ENCODE measurements around the gene SLC41A2. TPM values are rescaled to one million over a fixed set of nuclear protein-coding genes. Genes with fewer than 3 reads are reported as not detected.

The SLC41A2 gene
- polyA plus RNA-seq, 1 donor (not counting 4 experiments of a cell fraction or from before 2014, with no cell fraction given): 1.2 TPM

GRCh38 chr12:104991565-104992128 lies 33.6 kb upstream of the SLC41A2 start:
- no peak for FAIRE-seq
- peaks cover 34% of the 10 kb centered on the region for H3K79me2 ChIP-seq (ENCODE audit: control insufficient read depth, insufficient read depth, low read length)

GRCh38 chr12:104990950-104991349 lies 32.9 kb upstream of the SLC41A2 start:
- Histone ChIP-seq H3K27ac (ENCODE audit: control insufficient read depth, insufficient read depth, low read length) (no peak overlapping the region), H3K9ac (ENCODE audit: control insufficient read depth, extremely low read depth, insufficient read depth, low read length) (no peak overlapping the region), H4K20me1 (ENCODE audit: control insufficient read depth, extremely low read depth, insufficient read depth, low read length) (no peaks in the 10 kb centered on the region), H2AFZ (ENCODE audit: control insufficient read depth, low read length) (no peak overlapping the region), H3K9me1 (ENCODE audit: control insufficient read depth, extremely low read depth, insufficient read depth, low read length) (peaks cover 4% of the 10 kb centered on the region), H3K4me1 (ENCODE audit: control insufficient read depth, extremely low read depth, insufficient read depth, low read length) (peaks cover 13% of the 10 kb centered on the region), H3K27me3 (ENCODE audit: control insufficient read depth, extremely low read depth, insufficient read depth, low read length) (no peaks in the 10 kb centered on the region), H3K79me2 (ENCODE audit: control insufficient read depth, insufficient read depth, low read length) (peaks cover 37% of the 10 kb centered on the region), H3K9me3 (ENCODE audit: control insufficient read depth, low read depth, low read length) (no peaks in the 10 kb centered on the region), H3K4me2 (ENCODE audit: control insufficient read depth, extremely low read depth, insufficient read depth, low read depth, low read length) (no peak overlapping the region), H3K36me3 (ENCODE audit: control insufficient read depth in 2 of 2, extremely low read depth in 1 of 2, insufficient read depth in 2 of 2, low read length in 2 of 2) (peaks cover 10 to 17% of the 10 kb centered on the region in 2 experiments), H3K4me3 (ENCODE audit: control insufficient read depth in 2 of 3, extremely low read depth in 1 of 3, insufficient read depth in 2 of 3, low read depth in 1 of 3, low read length in 3 of 3) (no peak overlapping the region)
- FAIRE-seq (no peak), DNase-seq (ENCODE audit: low read depth, low spot score) (no peak)
- TF ChIP-seq EZH2 (IDR thresholded peaks at IDR 0.05; ENCODE audit: low read length): no peak
- TF ChIP-seq CTCF (optimal IDR thresholded peaks at IDR 0.05 in 1 of 3, IDR thresholded peaks at IDR 0.05 in 1 of 3, conservative IDR thresholded peaks at IDR 0.05 in 1 of 3; ENCODE audit: extremely low read depth in 1 of 3, insufficient read depth in 2 of 3, low read length in 3 of 3): no peak
- dilution Hi-C loops (cut with MboI; ENCODE audit: extremely low pct_ligation_motif_present, low sequenced_read_pairs): no loop called here

More at GRCh38 chr12:104991565-104992128, 33.6 kb upstream of the SLC41A2 start:
- no peak for TF ChIP-seq CTCF (optimal IDR thresholded peaks at IDR 0.05 in 1 of 3, IDR thresholded peaks at IDR 0.05 in 1 of 3, conservative IDR thresholded peaks at IDR 0.05 in 1 of 3; ENCODE audit: extremely low read depth in 1 of 3, insufficient read depth in 2 of 3, low read length in 3 of 3)
- TF ChIP-seq EZH2 (IDR thresholded peaks at IDR 0.05; ENCODE audit: low read length): no peak
- Histone ChIP-seq H3K4me1 (ENCODE audit: control insufficient read depth, extremely low read depth, insufficient read depth, low read length) (peaks cover 13% of the 10 kb centered on the region), H3K36me3 (ENCODE audit: control insufficient read depth in 2 of 2, extremely low read depth in 1 of 2, insufficient read depth in 2 of 2, low read length in 2 of 2) (peaks cover 13 to 17% of the 10 kb centered on the region in 2 experiments), H3K4me3 (ENCODE audit: control insufficient read depth in 2 of 3, extremely low read depth in 1 of 3, insufficient read depth in 2 of 3, low read depth in 1 of 3, low read length in 3 of 3) (no peak overlapping the region), H4K20me1 (ENCODE audit: control insufficient read depth, extremely low read depth, insufficient read depth, low read length) (no peaks in the 10 kb centered on the region), H3K27ac (ENCODE audit: control insufficient read depth, insufficient read depth, low read length) (no peak overlapping the region), H3K9ac (ENCODE audit: control insufficient read depth, extremely low read depth, insufficient read depth, low read length) (no peak overlapping the region), H3K27me3 (ENCODE audit: control insufficient read depth, extremely low read depth, insufficient read depth, low read length) (no peaks in the 10 kb centered on the region), H3K9me1 (ENCODE audit: control insufficient read depth, extremely low read depth, insufficient read depth, low read length) (peaks cover 4% of the 10 kb centered on the region), H2AFZ (ENCODE audit: control insufficient read depth, low read length) (no peak overlapping the region), H3K4me2 (ENCODE audit: control insufficient read depth, extremely low read depth, insufficient read depth, low read depth, low read length) (no peak overlapping the region), H3K9me3 (ENCODE audit: control insufficient read depth, low read depth, low read length) (no peaks in the 10 kb centered on the region)
- no peak for DNase-seq (ENCODE audit: low read depth, low spot score)
- dilution Hi-C loops (cut with MboI; ENCODE audit: extremely low pct_ligation_motif_present, low sequenced_read_pairs): no loop called here

All from keratinocyte (primary cell).